K562 (cell line): ENCODE results near the gene HOXC11. TPM values are rescaled to one million over a fixed set of nuclear protein-coding genes. Genes with fewer than 3 reads are reported as not detected.
A peak's percentile ranks its signal among the peaks of the same experiment; 100 is the strongest.

Experiments used
- ARHGAP35 ChIP-seq: fragments of 450-650 bp; IDR thresholded peaks from 2 replicates; pipeline ENCODE4 v1.6.1; 2018; ENCODE audit not compliant: partially characterized antibody
- BCL6 ChIP-seq: fragments of 250-450 bp; sonication (Bioruptor Pico); IDR thresholded peaks from 2 replicates; pipeline ENCODE4 v1.4.0; 2020
- CBX8 ChIP-seq: fragments of 200-600 bp; sonication (generic); IDR thresholded peaks from 2 replicates; pipeline ENCODE4 v1.6.1; 2012; ENCODE audit warnings: borderline replicate concordance, mixed run types, low read depth, mild to moderate bottlenecking, moderate library complexity, mixed read lengths, low read length, control low read depth, inconsistent platforms; ENCODE audit not compliant: poor library complexity, severe bottlenecking; ENCODE audit errors: extremely low read depth
- CHD2 ChIP-seq: IDR thresholded peaks from 2 replicates; pipeline ENCODE4 v1.6.1; 2011; ENCODE audit warnings: low read depth, low read length
- ETV6 ChIP-seq, 3 experiments: fragments of 150-350 bp in 1 of 3; sonication (generic) in 1 of 3; formaldehyde crosslinking in 1 of 3; IDR thresholded peaks; 2 replicates each; pipeline versions ENCODE4 v1.6.1 to v1.8.0; 2014 to 2022; ENCODE audit warnings: borderline replicate concordance in 2 of 3, low read depth in 2 of 3, antibody characterized with exemption in 1 of 3, low read length in 1 of 3, mild to moderate bottlenecking in 1 of 3, missing genetic modification reagents in 1 of 3
- GABPA ChIP-seq: fragments of 200-800 bp; sonication (Bioruptor generic); conservative IDR thresholded peaks from 2 replicates; pipeline ENCODE4 v1.6.1; 2016; ENCODE audit warnings: low read depth, missing genetic modification characterization, missing compliant biosample characterization
- GATA2 ChIP-seq: sonication (generic); formaldehyde crosslinking; IDR thresholded peaks from 2 replicates; pipeline ENCODE4 v1.4.0; 2020; ENCODE audit warnings: mild to moderate bottlenecking, missing genetic modification reagents
- MCM2 ChIP-seq: fragments of 450-650 bp; IDR thresholded peaks from 2 replicates; pipeline ENCODE4 v1.6.1; 2017; ENCODE audit warnings: low read depth, mild to moderate bottlenecking
- MEF2D ChIP-seq: conservative IDR thresholded peaks from 2 replicates; pipeline ENCODE4 v1.6.1; 2016; ENCODE audit warnings: low read depth, missing genetic modification characterization, missing compliant biosample characterization
- MXI1 ChIP-seq: IDR thresholded peaks from 2 replicates; pipeline ENCODE4 v1.6.1; 2011; ENCODE audit warnings: low read depth, mild to moderate bottlenecking, improper control_type of control experiment, low read length
- POLR2AphosphoS5 ChIP-seq: IDR thresholded peaks from 2 replicates; pipeline ENCODE4 v1.6.1; 2011; ENCODE audit warnings: mild to moderate bottlenecking, low read depth, low read length, moderate library complexity; ENCODE audit not compliant: control insufficient read depth, insufficient read depth
- TAF15 ChIP-seq: fragments of 200-400 bp; formaldehyde crosslinking; IDR thresholded peaks from 2 replicates; pipeline ENCODE4 v1.6.1; 2017; ENCODE audit warnings: mild to moderate bottlenecking, low read depth, low read length, moderate library complexity
- ZNF408 ChIP-seq: fragments of 250-450 bp; sonication (Bioruptor Pico); IDR thresholded peaks from 2 replicates; pipeline ENCODE4 v1.4.0; 2020; ENCODE audit warnings: low read depth, mild to moderate bottlenecking, moderate library complexity
- polyA plus RNA-seq, 8 experiments: library from polyadenylated mRNA; depleted of rRNA in 4 of 8; stranded (reverse) in 5 of 8; unstranded in 3 of 8; fragments of >200 nt; fragmentation: Nextera tagmentation in 2 of 8; fragmentation: Illumina TruSeq in 1 of 8; extraction: Ambion mirVana in 2 of 8; extraction: Trizol in 1 of 8; gene quantifications; 2 replicates each; pipeline versions ENCODE4 v1.2.1 to v1.2.3, GENCODE V29; 2011 to 2014; ENCODE audit warnings: inconsistent platforms in 1 of 8, missing spikeins in 1 of 8
- total RNA-seq, 7 experiments: library from RNA; depleted of rRNA in 6 of 7; stranded (reverse); fragments of >200 nt in 6 of 7; fragmentation: Illumina TruSeq in 2 of 7; extraction: Trizol in 2 of 7; gene quantifications; 2 replicates each; pipeline versions ENCODE4 v1.2.1 to v1.2.3, GENCODE V29; 2011 to 2021; ENCODE audit warnings: low replicate concordance in 1 of 7
- TF ChIP-seq, protein P1 (sequence below): fragments of 250-450 bp; sonication (Bioruptor Pico); IDR thresholded peaks from 2 replicates; pipeline ENCODE4 v1.5.0; 2021
- TF ChIP-seq, protein P2 (sequence below): fragments of 250-450 bp; sonication (Bioruptor Pico); IDR thresholded peaks from 2 replicates; pipeline ENCODE4 v1.5.0; 2021
- TF ChIP-seq, protein P3 (sequence below): sonication (generic); formaldehyde crosslinking; IDR thresholded peaks from 2 replicates; pipeline ENCODE4 v1.8.0; 2022; ENCODE audit warnings: missing genetic modification reagents, mild to moderate bottlenecking, moderate library complexity, borderline replicate concordance
- TF ChIP-seq, protein P4 (sequence below): fragments of 250-450 bp; sonication (Bioruptor Pico); IDR thresholded peaks from 2 replicates; pipeline ENCODE4 v1.5.0; 2021; ENCODE audit warnings: mild to moderate bottlenecking, borderline replicate concordance
- TF ChIP-seq, protein P5 (sequence below): fragments of 150-350 bp; conservative IDR thresholded peaks from 2 replicates; pipeline ENCODE4 v1.6.1; 2014; ENCODE audit warnings: low read length

HOXC11 gene
- total and polyA plus RNA-seq, 9 of the 15 experiments (the other 6 are each of a cell fraction or from before 2014, with no cell fraction given), result not detected

DNA sequence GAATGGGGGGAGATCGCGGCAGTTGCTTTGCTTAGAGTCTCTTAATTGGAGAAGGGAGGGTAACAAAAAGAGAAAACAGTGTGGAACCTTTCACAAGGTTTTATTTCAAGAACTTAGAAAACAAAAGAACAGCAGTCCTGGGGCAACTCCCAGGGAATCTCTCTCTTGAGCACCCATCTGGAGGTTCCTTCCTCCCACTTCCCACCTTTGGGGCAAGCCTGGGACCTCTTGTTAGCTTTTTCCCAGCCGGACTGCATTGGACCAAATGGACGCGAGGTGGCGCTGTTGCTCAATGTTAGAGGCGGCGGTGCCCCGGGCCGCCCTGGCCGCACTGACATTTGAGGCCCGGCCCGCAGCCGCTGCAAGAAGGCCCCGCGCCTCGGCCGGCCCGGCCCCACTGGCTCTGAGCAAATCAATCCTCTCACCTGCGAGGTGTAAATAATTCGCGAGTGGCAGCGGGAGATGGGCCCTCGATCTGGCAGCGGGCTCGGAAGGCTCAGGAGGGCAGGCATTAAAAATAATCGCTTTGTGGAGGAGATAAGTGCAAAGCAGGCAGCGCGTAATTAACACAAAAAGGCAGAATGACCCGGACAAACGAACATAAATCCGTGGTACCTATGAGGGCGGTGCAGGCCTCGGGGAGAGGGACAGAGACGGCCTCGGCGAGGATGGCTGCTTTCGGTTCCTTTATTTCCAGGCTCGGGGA, 33.1 kb downstream of the HOXC11 start (continued):
- no peak for TF ChIP-seq TAF15
- TF ChIP-seq, protein P1, sequence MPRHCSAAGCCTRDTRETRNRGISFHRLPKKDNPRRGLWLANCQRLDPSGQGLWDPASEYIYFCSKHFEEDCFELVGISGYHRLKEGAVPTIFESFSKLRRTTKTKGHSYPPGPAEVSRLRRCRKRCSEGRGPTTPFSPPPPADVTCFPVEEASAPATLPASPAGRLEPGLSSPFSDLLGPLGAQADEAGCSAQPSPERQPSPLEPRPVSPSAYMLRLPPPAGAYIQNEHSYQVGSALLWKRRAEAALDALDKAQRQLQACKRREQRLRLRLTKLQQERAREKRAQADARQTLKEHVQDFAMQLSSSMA (CRISPR knock-in tag), result 0 out of 2 replicates have a peak, but pooled peaks have one; percentile 26
- no peak for TF ChIP-seq POLR2AphosphoS5
- 0 out of 2 replicates have a peak, but pooled peaks have one; percentile 13 for TF ChIP-seq MXI1
- TF ChIP-seq, protein P2, sequence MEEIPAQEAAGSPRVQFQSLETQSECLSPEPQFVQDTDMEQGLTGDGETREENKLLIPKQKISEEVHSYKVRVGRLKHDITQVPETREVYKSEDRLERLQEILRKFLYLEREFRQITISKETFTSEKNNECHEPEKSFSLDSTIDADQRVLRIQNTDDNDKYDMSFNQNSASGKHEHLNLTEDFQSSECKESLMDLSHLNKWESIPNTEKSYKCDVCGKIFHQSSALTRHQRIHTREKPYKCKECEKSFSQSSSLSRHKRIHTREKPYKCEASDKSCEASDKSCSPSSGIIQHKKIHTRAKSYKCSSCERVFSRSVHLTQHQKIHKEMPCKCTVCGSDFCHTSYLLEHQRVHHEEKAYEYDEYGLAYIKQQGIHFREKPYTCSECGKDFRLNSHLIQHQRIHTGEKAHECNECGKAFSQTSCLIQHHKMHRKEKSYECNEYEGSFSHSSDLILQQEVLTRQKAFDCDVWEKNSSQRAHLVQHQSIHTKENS (CRISPR knock-in tag), result no peak
- TF ChIP-seq ETV6 (IDR thresholded peaks at IDR 0.05; ENCODE audit: borderline replicate concordance in 1 of 2, low read depth in 2 of 2, low read length in 1 of 2), result no peak
- no peak for TF ChIP-seq ETV6 (CRISPR knock-in tag; IDR thresholded peaks at IDR 0.05; ENCODE audit: borderline replicate concordance)
- TF ChIP-seq MEF2D (tag), result no peak
- TF ChIP-seq, protein P3, sequence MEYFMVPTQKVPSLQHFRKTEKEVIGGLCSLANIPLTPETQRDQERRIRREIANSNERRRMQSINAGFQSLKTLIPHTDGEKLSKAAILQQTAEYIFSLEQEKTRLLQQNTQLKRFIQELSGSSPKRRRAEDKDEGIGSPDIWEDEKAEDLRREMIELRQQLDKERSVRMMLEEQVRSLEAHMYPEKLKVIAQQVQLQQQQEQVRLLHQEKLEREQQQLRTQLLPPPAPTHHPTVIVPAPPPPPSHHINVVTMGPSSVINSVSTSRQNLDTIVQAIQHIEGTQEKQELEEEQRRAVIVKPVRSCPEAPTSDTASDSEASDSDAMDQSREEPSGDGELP (CRISPR knock-in tag), result peak; percentile 56; the same call in 1 of the 2 replicates
- no peak for TF ChIP-seq GABPA (tag)
- no peak for TF ChIP-seq ZNF408 (CRISPR knock-in tag)
- TF ChIP-seq BCL6 (CRISPR knock-in tag), result no peak
- TF ChIP-seq, protein P4, sequence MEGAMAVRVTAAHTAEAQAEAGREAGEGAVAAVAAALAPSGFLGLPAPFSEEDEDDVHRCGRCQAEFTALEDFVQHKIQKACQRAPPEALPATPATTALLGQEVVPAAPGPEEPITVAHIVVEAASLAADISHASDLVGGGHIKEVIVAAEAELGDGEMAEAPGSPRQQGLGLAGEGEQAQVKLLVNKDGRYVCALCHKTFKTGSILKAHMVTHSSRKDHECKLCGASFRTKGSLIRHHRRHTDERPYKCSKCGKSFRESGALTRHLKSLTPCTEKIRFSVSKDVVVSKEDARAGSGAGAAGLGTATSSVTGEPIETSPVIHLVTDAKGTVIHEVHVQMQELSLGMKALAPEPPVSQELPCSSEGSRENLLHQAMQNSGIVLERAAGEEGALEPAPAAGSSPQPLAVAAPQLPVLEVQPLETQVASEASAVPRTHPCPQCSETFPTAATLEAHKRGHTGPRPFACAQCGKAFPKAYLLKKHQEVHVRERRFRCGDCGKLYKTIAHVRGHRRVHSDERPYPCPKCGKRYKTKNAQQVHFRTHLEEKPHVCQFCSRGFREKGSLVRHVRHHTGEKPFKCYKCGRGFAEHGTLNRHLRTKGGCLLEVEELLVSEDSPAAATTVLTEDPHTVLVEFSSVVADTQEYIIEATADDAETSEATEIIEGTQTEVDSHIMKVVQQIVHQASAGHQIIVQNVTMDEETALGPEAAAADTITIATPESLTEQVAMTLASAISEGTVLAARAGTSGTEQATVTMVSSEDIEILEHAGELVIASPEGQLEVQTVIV (CRISPR knock-in tag), result no peak
- TF ChIP-seq ARHGAP35, result no peak
- TF ChIP-seq, protein P5, sequence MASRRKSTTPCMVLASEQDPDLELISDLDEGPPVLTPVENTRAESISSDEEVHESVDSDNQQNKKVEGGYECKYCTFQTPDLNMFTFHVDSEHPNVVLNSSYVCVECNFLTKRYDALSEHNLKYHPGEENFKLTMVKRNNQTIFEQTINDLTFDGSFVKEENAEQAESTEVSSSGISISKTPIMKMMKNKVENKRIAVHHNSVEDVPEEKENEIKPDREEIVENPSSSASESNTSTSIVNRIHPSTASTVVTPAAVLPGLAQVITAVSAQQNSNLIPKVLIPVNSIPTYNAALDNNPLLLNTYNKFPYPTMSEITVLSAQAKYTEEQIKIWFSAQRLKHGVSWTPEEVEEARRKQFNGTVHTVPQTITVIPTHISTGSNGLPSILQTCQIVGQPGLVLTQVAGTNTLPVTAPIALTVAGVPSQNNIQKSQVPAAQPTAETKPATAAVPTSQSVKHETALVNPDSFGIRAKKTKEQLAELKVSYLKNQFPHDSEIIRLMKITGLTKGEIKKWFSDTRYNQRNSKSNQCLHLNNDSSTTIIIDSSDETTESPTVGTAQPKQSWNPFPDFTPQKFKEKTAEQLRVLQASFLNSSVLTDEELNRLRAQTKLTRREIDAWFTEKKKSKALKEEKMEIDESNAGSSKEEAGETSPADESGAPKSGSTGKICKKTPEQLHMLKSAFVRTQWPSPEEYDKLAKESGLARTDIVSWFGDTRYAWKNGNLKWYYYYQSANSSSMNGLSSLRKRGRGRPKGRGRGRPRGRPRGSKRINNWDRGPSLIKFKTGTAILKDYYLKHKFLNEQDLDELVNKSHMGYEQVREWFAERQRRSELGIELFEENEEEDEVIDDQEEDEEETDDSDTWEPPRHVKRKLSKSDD, result no peak
- TF ChIP-seq GATA2, result no peak
- TF ChIP-seq CBX8, result no peak
- no peak for TF ChIP-seq MCM2
- TF ChIP-seq CHD2, result no peak
